HG02588 (cell line): ENCODE results near the gene KCNB1.

Experiments used
- ATAC-seq: cut with Tn5 transposase; IDR thresholded peaks from one replicate; pipeline ENCODE4 v1.9.1; 2021; ENCODE audit warnings: mild to moderate bottlenecking, moderate library complexity; ENCODE audit not compliant: unreplicated experiment

Gene KCNB1

GRCh38 chr20:49445176-49445575 is 37.3 kb downstream of the KCNB1 start:
- ATAC-seq, result no peak

GRCh38 chr20:49444553-49444990 is 37.9 kb downstream of the KCNB1 start:
- no peak for ATAC-seq

- ATAC-seq, result no peak
These were observed 45.4 kb downstream of the KCNB1 start for GRCh38 chr20:49437057-49437456.

GRCh38 chr20:49435639-49436038 is 46.8 kb downstream of the KCNB1 start:
- ATAC-seq, result no peak

GRCh38 chr20:49433333-49433732 is 49.1 kb downstream of the KCNB1 start:
- no peak for ATAC-seq

GRCh38 chr20:49432550-49432949 is 49.9 kb downstream of the KCNB1 start:
- ATAC-seq, result no peak

GRCh38 chr20:49431329-49431728 is 51.1 kb downstream of the KCNB1 start:
- ATAC-seq, result no peak

- ATAC-seq, result no peak
These were observed 52.1 kb downstream of the KCNB1 start for GRCh38 chr20:49430320-49430719.

- ATAC-seq, result no peak
These were observed 54.5 kb downstream of the KCNB1 start for GRCh38 chr20:49427751-49428518.

GRCh38 chr20:49426873-49427272 is 55.6 kb downstream of the KCNB1 start:
- no peak for ATAC-seq

GRCh38 chr20:49426395-49426794 is 56.1 kb downstream of the KCNB1 start:
- ATAC-seq, result no peak

GRCh38 chr20:49424536-49424935 is 57.9 kb downstream of the KCNB1 start:
- no peak for ATAC-seq

GRCh38 chr20:49422161-49422560 is 60.3 kb downstream of the KCNB1 start:
- ATAC-seq, result no peak

- no peak for ATAC-seq
These were observed 61.6 kb downstream of the KCNB1 start for GRCh38 chr20:49420811-49421295.

GRCh38 chr20:49420292-49420691 is 62.2 kb downstream of the KCNB1 start:
- ATAC-seq, result no peak

- no peak for ATAC-seq
These were observed 62.7 kb downstream of the KCNB1 start for GRCh38 chr20:49419785-49420184.

GRCh38 chr20:49418809-49419208 is 63.7 kb downstream of the KCNB1 start:
- no peak for ATAC-seq

GRCh38 chr20:49417843-49418555 is 64.5 kb downstream of the KCNB1 start:
- ATAC-seq, result no peak

GRCh38 chr20:49415668-49416044 is 66.8 kb downstream of the KCNB1 start:
- ATAC-seq, result no peak

GRCh38 chr20:49415005-49415667 is 67.3 kb downstream of the KCNB1 start:
- ATAC-seq, result no peak

- no peak for ATAC-seq
These were observed 68.8 kb downstream of the KCNB1 start for GRCh38 chr20:49413677-49414076.

GRCh38 chr20:49412953-49413352 is 69.5 kb downstream of the KCNB1 start:
- ATAC-seq, result no peak
